ENCODE measurements around the gene COL4A1.

The COL4A1 gene

GRCh38 chr13:110234532-110234931, 72.4 kb downstream of the COL4A1 start:
- DNase-seq: no peak

- DNase-seq: no peak
Observed at GRCh38 chr13:110233951-110234280, 73.0 kb downstream of the COL4A1 start.

- DNase-seq: no peak
Observed at GRCh38 chr13:110233181-110233950, 73.6 kb downstream of the COL4A1 start.

- no peak for DNase-seq
Observed at GRCh38 chr13:110232756-110233155, 74.2 kb downstream of the COL4A1 start.

GRCh38 chr13:110232142-110232541, 74.8 kb downstream of the COL4A1 start:
- DNase-seq: no peak

GRCh38 chr13:110231348-110232047, 75.5 kb downstream of the COL4A1 start:
- no peak for DNase-seq

GRCh38 chr13:110230661-110231347, 76.2 kb downstream of the COL4A1 start:
- no peak for DNase-seq

- no peak for DNase-seq
Observed at GRCh38 chr13:110229905-110230563, 76.9 kb downstream of the COL4A1 start.

GRCh38 chr13:110228936-110229904, 77.7 kb downstream of the COL4A1 start:
- no peak for DNase-seq

GRCh38 chr13:110227864-110228643, 78.9 kb downstream of the COL4A1 start:
- DNase-seq: no peak

- no peak for DNase-seq
Observed at GRCh38 chr13:110227416-110227815, 79.5 kb downstream of the COL4A1 start.

GRCh38 chr13:110225609-110226574, 81.1 kb downstream of the COL4A1 start:
- no peak for DNase-seq

- no peak for DNase-seq
Observed at GRCh38 chr13:110225003-110225402, 82.0 kb downstream of the COL4A1 start.

- DNase-seq: no peak
Observed at GRCh38 chr13:110224519-110224918, 82.4 kb downstream of the COL4A1 start.

GRCh38 chr13:110221406-110222117, 85.4 kb downstream of the COL4A1 start:
- no peak for DNase-seq

GRCh38 chr13:110220471-110220870, 86.5 kb downstream of the COL4A1 start:
- no peak for DNase-seq

GRCh38 chr13:110218581-110219201, 88.3 kb downstream of the COL4A1 start:
- no peak for DNase-seq

GRCh38 chr13:110217811-110218210, 89.1 kb downstream of the COL4A1 start:
- DNase-seq: no peak

GRCh38 chr13:110217085-110217484, 89.9 kb downstream of the COL4A1 start:
- no peak for DNase-seq
